DMS114 treated with DMSO at 0.1 percent for 48 hours (cell line): ENCODE measurements around the gene DNMT3A.
A peak's percentile ranks its signal among the peaks of the same experiment; 100 is the strongest.

Source experiments
- DNase-seq: peaks from one replicate; lab custom pipeline; 2025; ENCODE audit not compliant: unreplicated experiment; lab: John Stamatoyannopoulos, UW

Gene DNMT3A

DNA sequence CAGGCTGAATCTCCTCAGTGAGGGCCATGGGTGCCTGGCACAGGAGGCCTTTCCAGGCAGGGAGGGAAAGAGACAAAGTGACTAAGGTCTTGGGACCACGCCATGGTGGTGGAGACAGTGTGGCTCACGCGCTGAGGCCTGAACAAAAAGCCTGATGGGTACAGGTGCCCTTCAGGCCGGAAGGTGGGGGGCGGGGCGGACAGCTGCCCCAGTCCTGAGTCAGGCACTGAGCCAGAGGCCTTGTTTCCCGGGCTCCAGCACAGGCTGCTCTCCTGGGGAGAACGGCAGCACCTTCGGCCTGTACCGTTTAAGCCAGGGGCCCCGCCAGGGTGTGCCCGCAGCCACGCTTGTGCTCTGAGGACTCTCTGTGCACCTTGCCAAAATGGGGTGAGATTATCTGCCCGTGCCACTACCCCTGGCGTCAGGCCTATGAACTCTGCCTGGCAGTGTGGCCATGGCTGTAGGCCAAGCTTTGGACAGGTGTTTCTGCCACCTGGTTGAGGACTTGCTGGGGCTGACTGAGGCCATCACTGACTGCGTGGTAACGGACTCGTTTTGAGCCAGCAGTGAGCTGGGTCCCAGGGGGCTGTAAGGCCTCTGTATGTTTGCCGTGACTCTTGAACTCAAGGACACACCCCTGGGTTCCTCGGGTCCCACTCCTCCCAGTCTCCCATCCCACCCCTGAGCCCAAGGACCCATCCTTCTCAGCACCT lies 31.7 kb upstream of the DNMT3A start:
- DNase-seq = no peak

DNA sequence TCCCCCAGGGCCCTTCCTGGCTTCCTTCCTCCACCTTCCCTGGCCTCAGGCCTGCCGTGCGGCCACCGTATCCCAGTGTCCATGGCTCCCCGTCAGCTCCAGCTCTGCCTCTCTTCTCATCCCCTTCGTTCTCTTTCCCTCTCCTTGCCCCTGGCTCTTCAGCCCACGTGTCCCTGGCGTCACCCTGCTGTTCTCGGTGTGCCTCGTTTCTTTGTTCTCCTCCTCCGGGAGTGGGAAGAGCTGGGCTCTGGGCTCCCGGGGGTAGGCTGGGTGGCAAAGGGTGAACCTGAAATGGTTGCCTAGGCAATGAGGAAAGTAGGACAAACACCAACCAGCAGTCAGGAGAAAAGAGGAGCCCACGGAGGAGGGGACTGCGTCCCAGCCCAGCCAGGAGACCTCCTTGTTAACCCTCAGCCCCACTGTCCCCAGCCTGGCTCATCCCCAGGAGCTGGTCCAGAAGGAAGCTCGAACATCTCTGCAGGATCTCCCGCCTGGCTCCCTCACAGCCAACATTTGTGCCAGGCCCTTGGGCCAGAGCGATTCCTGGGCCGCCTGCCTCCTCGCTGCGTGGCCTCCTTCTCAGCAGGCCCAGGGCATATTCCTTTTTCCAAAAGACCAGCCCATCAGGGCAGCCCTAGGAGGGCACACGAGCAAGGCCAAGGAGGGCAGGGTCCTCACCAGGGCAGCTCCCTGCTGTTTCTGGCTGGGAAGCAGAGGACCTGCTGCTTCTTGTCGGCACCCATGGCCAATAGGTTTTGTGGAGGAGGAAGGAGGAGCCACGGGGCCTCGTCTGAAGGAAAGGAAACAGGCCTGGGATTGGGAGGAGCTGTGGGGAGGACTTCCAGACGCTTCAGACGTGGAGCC lies 30.9 kb upstream of the DNMT3A start:
- no peak for DNase-seq

DNA sequence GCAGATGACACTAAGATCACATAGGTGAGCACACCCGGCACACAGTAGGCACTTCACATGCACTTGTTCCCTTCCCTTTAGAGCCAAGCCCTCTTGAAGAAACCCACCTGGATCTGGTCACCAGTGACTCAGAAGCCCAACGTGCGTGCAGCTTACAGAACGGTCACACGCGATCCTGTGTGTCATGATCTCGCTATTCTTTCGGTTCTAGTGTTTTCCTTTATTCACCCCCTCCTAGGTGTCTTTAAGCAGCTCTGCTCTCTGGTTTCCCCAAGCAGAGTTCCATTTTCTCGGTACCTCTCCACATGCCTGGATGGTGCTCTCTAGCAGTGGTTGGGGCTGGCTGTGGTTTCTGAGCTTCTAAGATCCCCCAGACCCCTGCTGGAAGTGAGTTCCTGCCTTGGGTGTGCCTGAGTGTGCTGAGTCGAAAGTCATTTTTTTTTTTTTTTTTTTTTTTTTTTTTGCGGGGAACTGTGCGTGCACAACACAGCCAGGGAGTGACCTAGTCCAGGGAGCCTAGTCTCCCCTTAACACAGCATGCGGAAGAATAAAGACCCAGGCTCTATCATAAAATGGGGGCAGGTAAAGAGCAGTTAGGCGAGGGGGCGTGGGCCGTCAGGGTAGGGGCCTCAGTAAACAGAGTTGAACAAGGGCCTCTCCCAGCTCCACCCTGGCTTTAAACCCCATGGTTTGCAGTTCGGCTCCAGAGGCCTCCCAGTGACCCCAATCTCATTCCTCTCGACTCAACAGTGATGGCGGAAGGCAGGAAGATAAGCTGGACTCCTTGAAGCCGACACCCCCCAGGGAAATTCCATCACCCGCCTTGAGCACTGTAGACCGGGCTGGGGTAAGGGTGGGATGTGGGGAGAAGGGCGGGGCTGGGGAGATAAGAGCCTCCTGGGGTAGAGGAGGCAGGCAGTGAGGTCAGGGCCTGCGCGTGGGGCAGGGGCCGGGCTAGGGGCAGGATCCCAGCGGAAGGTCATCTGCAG lies 29.8 kb upstream of the DNMT3A start:
- no peak for DNase-seq

DNA sequence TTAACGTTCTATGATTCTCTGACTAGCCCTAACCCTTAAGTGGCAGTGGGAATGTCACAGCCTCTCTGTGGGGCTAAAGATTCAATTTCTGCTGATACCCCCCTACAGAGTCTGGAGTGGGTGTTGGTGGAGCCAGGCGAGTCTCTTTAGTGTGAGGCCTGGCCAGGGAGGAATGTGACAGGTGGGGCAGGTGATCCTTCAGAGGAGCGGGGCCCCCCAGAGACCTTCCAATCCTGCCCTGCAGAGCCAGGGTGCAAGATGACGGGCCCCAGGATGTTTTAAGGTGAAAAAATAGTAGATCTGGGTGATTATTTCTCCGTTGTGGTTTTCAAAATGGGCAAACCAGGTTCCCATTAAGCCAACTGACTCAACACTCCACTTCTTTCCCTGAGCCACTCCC lies 28.2 kb upstream of the DNMT3A start:
- no peak for DNase-seq

DNA sequence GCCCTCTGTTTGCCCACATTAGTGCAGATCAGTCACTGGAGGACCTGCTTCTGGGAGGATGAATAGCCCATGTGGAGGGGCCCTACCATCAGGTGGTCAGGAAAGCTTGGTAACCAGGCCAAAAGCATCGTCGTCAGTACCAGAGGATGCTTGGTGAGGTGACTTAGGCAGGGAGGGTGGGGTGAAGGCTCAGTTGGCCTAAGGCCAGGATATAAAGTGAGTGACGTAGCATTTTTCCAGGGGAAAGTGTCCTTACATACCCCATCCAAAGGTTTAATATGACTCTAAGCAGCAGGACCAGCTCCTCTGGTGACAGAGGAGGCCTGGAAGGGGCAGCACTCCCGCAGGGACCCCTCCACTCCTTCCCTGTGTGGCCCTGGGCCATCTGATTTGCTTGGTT lies 27.7 kb upstream of the DNMT3A start:
- DNase-seq = no peak

DNA sequence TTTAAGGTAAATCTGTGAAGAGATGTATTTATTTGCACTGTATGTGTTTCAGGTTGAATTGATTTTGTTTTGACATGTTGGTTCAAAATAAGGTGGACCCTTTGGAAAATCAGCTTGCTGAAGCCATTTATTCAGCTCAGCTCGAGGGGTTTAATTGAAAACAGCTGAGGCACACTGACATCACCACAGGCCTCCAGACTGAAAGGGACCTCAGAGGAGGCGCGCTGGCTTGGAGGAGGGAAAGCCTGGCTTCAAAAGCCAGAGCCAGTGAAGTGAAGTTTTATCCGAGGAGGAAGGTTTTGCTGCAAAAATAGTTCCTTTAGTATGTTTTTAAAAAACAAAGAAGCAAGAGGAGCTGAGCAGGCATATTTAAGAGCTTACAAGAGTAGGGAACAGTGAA lies 26.9 kb upstream of the DNMT3A start:
- DNase-seq = no peak

DNA sequence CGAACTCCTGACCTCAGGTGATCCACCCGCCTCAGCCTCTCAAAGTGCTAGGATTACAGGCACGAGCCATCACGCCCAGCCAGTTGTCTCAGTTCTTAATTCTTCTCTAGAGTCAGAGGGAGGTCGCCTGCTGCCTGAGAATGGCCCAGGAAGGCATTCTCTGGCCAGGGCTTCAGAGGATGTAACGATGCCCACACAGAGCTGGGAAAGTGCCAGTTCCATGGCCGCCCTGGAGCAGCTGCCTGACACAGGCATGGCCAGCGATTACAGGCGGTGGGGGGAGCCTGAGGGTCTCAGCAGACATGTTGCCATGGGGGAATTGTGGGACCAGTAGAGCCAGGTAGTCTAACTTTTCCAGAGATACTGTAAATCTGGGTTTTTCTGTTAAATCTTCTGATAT lies 25.6 kb upstream of the DNMT3A start:
- DNase-seq = no peak

DNA sequence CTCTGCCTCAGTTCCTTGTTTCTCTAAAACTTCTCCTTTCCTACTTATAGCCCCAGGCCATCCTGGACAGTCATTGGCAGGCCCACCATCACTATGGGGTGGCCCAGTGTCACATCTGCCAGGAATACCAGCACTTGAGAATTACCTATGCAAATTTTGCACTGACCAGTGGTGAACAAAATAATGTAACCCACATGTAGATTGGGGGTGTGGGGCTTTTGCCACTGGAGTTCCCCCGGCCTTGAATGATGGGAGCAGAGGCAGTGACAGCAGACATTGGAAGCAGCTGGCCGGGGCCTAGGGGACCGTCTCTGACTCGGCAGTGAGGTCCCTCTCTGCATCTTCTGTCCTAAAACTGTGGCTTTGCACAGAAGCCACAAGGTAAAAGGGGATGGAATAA lies 24.9 kb upstream of the DNMT3A start:
- DNase-seq = no peak

DNA sequence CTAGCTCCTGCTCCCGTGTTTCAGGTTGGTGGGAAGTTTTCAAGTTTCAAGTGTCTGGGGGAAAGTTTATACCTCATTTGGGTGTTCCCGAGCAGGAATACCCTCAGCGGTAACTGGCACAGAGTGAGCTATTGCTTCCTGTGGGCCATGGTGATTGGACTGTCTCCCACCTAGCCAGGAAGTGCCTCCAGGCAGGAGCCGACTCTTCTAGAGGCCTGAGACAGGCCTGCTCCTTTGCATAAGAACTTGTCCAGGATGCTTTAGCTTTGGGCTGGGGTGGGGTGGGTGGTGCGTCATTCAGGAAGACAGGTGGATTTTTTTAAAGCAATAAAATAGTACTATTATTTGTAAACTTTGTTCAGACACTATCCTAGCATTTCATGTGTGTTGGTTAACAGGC lies 23.5 kb upstream of the DNMT3A start:
- DNase-seq = no peak

DNA sequence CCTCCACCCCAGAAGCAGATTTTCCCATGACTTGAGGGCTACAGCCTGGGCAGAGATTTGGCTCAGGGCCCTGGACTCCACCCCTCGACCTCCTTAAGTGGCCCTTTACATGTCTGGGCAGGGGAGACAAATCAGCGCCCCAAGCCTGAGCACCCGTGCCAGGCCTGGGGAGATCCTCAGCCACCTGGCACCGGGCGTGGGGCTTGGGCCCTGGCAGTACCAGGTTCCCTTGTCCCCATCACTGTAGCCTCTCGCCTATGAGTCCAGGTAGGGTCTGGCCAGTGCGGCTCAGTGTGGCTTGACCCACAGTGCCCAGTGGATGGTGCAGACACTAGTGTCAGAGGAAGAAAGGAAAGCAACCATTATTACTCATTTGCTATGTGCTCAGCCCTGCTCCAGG lies 22.0 kb upstream of the DNMT3A start:
- no peak for DNase-seq

DNA sequence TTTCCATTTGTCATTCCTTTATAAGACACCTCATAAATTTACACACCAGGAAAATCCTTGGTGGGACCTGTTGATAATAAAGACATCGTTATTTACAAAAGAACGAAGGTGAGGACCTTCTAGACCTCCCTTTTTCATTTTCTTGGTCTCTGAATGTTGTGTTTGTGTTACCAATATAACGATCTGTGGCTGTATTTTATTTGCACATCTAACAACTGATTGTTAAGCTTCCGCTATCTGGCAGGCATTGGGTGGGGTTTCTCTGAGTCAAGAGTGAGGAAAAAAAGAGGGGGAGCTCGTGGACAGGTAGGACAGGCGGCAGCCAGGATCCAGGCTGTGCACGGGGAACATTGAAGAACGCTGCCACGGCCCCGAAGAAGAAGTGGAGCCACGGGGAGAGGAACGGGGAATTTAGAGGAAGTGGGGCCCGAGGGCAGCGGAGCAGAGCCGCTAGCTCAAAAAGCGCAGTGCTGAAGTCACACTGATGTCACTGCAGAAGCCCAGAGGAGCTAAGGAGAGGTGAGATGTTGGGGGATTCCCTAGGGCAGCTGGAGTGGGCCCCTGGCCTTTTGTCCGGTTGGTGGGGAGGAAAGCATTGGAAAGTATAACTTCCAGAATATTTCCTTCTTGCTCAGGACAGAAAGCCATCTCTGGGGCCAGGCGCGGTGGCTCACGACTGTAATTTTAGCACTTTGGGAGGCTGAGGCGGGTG lies 20.9 kb upstream of the DNMT3A start:
- DNase-seq = no peak

DNA sequence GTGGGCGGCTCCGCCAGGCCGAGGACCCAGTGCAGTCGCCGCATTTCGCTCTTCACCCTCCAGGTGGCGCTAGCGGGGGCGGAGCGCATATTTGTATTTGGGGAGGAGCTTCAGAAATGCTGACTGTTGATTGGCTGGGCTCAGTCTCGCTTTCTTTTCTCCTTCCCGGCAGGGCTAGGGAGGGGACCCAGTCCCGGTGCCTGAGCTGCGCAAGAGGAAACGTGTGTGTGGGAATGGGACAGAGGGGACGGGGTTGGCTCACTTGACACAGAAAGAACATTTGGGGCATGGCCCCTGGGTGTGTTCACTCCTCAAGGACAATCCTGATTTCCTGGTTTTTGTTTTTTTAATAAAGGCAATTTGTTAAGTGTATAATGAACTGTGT lies 20.3 kb upstream of the DNMT3A start:
- peak; percentile 16 for DNase-seq

DNA sequence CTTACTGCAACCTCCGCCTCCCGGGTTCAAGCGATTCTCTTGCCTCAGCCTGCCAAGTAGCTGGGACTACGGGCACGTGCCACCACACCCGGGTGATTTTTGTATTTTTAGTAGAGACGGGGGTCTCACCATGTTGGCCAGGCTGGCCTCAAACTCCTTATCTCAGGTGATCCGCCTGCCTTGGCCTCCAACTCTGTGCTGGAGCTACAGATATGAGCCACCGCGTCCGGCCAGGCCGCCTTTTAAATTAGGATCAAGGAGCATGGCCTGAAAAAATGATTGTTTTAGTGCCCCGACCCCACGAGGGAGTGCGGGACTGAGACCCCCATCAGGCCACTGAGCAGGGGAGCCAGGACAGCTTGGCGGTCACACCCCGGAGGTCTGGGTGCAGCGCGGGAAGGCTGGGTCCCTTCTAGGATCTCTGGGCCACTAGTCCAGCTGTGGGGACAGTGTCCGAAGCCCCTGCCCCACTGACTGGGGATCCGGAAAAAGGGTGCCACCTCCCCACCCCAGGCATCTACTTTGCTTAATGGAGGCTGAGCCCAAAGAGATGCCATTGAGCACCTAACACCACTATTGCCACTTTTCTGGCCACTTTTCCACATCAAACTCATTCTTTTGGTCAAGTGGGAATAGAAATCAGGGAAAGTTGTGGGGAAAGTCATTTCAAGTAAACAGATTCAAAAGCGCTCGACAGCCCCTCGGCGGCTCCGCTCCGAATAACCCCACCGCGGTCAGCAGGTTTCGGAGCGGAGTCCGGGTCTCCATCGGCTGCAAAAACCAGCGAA lies 19.7 kb upstream of the DNMT3A start:
- no peak for DNase-seq

DNA sequence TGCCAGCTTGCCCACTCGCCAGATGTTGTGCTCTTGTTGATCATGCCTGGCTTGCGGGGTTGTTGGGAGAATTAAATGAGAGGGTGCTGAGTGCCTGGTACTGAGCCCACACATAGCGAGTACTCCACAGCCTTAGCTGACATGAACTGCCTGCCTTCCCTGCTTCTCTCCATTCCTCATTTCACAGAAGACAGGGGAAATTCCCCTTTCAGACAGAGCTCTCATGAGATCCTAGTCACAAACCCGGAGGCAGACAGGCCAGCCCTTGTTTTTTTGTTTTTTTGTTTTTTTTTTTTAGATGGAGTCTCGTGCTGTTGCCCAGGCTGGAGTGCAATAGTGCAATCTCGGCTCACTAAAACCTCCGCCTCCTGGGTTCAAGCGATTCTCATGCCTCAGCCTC lies 17.1 kb upstream of the DNMT3A start:
- no peak for DNase-seq

DNA sequence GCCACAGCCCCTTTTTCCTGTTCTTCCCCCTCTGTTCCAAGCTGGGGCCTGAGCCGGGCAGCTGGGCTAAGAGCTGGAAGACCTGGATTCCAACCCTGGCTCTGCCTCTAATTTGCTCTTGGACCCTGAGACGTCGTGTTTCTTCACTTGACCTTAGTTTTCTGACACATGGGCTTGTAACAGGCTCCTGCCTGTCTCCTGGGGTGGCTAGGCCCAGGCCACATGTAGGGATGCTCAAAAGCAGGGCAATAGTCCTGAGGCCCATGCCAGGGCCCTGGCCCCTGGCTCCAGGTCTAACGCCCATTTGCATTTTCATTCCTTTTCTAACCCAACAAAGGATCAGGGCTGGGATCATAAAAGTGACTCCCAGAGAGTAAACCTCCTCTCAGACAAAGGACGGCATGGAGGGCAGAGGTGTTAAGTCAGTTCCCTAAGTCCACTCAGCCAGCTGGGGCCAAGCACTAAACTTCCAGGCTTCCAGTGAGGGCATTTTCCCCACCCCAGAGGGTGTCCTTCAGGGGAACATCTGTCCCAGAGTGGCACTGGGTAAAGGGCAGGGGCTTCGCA lies 16.6 kb upstream of the DNMT3A start:
- DNase-seq = no peak

DNA sequence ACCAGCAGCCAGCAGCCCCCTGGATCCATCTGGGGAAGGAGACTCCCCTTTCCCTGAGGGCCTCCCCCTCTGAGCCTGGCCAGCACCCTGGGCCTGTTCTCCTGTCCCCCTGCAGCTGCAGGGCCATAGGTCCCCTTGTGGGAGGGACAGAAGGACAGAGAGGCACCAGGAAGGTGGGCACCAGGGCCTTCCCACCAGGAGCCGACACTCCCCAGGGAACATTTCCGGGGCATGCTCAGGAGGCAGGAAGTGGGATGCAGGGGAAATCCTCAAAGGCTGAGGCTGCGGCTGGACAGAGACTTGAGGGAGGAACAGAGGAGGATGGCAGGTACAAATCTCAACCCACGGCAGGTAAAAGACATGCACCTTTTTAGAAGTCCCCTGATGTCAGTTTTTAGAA lies 14.4 kb upstream of the DNMT3A start:
- DNase-seq = no peak

DNA sequence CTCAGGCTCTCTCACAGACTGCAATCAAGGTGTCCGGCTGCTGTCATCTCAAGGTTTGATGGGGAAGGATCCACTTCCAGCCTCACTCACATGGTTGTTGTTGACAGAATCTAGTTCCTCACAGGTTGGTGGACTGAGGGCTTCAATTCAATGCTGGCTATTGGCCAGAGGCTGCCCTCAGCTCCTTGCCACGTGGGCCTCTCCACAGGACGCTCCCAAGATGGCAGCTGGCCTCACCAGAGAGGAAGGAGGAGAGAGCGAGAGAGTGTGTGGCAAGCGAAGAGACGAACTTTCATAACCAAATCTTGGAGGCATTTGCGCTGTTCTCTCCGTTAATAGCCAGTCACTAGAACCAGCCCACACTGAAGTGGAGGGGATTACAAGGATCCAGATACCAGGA lies 13.5 kb upstream of the DNMT3A start:
- DNase-seq = no peak

DNA sequence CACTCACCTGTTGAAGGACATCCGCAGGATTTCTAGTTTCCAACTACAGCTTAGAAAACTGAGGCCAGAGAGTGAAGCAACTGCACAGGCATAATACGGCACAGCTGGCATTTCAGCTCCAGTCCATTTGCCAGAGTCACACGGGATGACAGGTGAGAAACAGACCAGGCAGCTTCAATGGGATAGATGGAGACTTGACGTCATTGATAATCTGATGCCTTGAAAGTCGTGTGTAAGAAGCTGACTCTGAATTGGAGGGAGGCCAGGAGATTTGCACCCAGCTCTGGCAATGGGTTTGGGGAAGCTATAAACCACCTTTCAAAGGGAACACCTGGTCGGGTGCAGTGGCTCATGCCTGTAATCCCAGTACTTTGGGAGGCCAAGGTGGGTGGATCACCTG lies 12.4 kb upstream of the DNMT3A start:
- no peak for DNase-seq

DNA sequence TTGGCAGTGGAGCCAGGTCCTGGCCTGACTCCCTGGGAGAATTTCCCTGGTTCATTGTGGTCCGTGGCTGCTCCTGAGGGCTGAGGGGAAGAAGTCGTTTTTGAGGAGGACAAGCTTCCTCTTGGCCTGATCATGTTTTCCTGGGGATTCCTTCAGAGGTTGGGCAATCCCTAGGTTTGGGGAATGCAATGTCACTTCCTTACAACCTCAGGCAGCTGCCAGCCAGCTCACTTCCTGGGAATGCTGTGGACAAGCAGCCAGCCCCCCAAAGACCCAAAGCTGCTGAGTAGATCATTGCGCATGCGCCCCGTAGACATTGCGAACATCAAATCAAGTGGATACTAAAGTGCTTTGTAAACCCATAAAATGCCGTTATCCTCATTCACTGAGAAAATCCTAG lies 7.7 kb upstream of the DNMT3A start:
- DNase-seq = no peak

DNA sequence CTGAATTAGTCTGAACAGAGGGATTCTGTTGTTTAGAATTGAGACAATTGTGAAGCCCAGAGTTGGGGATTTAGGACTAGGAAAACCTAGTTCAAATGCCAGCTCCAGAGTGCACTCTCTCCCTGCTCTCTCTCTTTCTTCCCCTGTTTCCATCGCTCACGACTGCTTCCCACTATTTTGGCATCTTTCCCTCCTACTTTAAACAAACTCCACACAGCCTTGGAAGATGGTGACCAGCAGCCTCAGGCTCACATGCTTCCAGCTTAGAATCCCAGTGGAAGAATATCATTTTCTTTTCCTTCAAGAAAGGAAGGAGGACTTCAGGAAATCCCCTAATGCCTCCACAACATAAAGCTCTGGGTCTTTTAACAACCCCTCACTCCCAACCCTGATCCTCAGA lies 6.1 kb upstream of the DNMT3A start:
- DNase-seq = no peak
